GM12873 (cell line): Measurements from ENCODE around the gene SFXN2.

Source experiments
- TF ChIP-seq, protein P1 (sequence below): IDR thresholded peaks from 2 replicates; pipeline ENCODE4 v1.5.1; 2012; ENCODE audit warnings: low read depth, mild to moderate bottlenecking, moderate library complexity, low read length, control low read depth; ENCODE audit not compliant: insufficient read depth; ENCODE audit errors: missing control alignments

SFXN2 gene

DNA sequence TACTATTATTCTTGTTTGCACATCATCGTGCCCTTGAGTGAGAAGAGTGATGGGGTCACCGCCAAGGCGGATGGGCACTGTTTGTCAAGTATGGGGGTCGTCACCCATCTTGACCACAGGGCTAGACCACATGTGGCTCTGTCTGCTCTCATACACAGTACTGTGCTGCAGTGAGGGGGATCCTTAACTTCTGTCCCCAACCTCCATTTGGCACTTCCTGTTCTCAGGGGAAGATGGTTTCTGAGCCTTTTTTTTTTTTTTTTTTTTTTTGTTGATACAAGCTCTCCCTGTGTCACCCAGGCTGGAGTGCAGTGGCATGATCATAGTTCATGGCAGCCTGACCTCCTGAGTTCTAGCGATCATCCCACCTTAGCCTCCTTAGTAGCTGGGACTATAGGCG is 42.9 kb downstream of the SFXN2 start:
- TF ChIP-seq, protein P1, sequence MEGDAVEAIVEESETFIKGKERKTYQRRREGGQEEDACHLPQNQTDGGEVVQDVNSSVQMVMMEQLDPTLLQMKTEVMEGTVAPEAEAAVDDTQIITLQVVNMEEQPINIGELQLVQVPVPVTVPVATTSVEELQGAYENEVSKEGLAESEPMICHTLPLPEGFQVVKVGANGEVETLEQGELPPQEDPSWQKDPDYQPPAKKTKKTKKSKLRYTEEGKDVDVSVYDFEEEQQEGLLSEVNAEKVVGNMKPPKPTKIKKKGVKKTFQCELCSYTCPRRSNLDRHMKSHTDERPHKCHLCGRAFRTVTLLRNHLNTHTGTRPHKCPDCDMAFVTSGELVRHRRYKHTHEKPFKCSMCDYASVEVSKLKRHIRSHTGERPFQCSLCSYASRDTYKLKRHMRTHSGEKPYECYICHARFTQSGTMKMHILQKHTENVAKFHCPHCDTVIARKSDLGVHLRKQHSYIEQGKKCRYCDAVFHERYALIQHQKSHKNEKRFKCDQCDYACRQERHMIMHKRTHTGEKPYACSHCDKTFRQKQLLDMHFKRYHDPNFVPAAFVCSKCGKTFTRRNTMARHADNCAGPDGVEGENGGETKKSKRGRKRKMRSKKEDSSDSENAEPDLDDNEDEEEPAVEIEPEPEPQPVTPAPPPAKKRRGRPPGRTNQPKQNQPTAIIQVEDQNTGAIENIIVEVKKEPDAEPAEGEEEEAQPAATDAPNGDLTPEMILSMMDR: no peak

DNA sequence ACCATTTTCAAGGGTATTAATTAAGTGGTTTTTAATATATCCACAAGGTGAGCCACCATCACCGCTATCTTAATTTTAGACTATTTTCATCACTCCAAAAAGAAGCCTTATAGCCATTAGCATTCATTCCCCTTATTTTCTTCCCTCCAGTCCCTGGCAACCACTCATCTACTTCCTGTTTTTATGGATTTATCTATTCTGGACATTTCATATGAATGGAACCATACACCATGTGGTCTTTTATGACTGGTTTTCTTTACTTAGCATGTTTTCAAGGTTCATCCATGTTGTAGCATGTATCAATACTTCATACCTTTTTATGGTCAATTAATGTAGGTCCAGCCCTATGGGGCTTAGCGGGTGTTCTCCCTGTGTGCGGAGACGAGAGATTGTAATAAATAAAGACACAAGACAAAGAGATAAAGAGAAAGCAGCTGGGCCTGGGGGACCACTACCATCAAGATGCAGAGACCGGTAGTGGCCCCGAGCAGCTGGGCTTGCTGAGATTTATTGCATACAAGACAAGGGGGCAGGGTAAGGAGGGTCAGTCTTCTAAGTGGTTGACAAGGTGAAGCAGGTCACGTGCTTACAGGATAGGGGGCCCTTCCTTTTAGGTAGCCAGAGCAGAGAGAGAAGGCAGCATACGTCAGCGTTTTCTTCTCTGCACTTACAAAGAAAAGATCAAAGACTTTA is 44.0 kb downstream of the SFXN2 start:
- TF ChIP-seq, protein P1: no peak

DNA sequence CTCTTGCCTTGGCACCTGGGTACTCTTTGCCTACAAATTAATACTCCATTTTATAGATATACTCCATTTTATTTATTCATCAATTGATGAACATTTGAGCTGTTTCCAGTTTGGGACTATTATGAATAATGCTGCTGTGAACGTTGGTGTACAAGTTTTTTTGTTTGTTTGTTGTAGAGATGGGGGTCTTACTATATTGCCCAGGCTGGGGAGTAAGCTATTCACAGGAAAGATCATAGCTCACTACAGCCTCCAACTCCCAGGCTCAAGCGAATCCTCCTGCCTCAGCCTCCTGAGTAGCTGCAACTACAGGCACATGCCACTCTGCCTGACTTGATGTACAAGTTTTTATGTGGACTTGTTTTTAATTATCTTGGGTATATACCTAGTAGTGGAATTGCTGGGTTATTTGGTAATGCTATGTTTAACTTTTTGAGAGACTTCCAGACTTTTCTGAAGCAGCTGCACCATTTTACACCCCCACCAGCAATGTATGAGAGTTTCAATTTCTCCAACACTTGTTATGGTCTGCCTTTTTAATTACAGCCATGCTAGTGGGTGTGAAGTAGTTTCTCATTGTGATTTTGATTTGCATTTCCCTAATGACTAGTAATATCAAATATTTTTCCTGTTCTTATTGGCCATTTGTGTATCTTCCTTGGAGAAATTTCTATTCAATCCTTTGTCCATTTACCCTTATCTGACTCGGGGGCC is 45.2 kb downstream of the SFXN2 start:
- TF ChIP-seq, protein P1: no peak

DNA sequence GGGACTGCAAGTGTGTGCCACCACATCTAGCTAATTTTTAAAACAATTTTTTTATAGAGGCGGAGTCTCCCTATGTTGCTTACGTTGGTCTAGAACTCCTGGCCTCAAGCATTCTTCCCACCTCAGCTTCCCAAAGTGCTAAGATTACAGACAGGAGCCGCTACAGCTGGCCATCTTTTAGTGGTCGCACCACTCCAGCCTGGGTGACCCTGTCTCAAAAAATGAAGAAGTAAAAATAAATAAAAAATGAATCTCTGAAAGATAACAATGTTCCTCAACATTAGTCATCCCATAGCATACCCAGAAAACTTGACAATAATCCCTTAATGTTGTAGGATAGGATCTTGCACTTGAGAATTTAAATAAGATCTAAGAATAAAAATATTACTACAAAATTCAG is 47.5 kb downstream of the SFXN2 start:
- TF ChIP-seq, protein P1: no peak

DNA sequence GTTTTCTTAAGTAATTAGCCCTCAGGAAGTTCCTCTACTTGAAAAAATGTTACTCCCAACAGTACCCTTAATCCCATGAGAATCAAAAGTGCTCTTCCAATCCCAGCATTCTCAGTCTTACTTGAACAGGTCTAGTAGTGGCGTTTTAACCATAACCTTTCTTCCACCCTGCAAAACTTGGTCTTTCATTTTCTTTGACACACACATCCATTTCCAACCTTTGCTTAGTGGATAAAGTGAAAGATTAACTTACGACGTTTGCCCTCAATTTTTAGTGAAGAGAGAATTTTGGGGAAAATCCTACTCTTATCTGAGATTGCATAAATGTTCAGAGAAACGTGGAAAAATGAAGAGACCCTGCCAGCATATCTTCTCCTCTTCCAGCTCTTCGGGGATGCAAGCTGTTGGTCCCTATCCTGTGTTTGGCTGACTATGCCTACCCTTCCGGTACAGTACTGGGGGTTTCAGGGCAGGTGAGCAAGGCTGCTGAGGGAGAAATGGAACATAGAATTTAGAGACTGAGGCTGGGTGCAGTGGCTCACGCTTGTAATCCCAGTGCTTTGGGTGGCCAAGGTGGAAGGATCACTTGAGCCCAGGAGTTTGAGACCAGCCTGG is 48.1 kb downstream of the SFXN2 start:
- TF ChIP-seq, protein P1: no peak

DNA sequence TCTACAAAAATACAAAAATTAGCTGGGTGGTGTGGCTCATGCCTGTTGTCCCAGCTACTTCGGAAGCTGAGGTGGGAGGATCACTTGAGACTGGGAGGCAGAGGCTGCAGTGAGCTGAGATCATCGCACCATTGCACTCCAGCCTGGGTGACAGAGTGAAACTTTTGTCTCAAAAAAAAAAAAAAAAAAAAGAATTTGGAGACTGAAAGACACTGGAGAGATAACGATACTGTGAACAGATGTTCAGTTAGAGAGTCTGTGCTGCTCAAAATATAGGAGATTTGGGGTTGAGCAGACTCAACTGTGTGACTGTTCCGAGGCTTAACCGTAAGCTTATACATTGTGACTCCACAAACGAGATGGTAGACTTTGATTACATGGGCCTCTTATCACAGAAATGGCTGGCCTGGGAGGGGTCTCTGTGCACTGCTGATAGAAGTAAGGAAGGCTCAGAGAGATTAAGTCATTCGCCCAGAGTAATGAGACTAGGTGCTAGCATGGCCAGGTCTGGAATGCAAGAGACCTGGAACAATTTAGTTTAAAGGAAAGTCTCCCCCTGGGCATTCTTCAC is 48.7 kb downstream of the SFXN2 start:
- TF ChIP-seq, protein P1: no peak
